Measurements from ENCODE around the gene FARP1. TPM values are rescaled to one million over a fixed set of nuclear protein-coding genes. Genes with fewer than 3 reads are reported as not detected.

Gene FARP1
- total and polyA plus RNA-seq, 2 of the 8 experiments (the other 6 are each of a cell fraction or from before 2014, with no cell fraction given), result 24.7 to 104 TPM

DNA sequence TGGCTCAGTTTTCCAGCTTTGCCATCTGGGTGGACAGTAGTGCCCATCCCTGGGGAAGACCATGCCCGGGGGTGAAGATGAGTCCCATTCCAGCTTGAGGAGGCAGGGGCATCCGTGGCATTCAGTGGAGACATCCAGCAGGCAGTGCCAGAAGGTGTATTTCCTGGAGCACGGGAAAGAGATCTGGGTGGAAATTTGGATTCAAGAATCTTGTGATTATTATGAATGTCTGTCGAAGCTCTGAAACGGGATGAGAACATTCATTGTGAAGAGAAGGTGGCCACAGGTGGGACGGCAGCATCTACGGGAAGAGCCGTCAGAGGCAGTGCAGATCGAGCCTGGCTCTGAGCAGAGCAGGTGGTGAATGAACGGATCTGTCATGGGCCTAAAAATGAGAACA, 201.5 kb downstream of the FARP1 start:
- Histone ChIP-seq H2BK12ac (ENCODE audit: low read depth, low read length) (no peak overlapping the region), H2BK5ac (ENCODE audit: low read depth, low read length) (no peak overlapping the region), H3K4ac (replicated peaks; ENCODE audit: insufficient read length, low read depth, low read length) (no peak overlapping the region), H3K9me3 (ENCODE audit: insufficient read depth in 2 of 2, low read depth in 1 of 2, low read length in 1 of 2) (no peaks in the 10 kb centered on the region), H3K23me2 (ENCODE audit: low read depth, low read length) (no peaks in the 10 kb centered on the region), H3K79me1 (ENCODE audit: low read depth, low read length) (no peaks in the 10 kb centered on the region; the same call in 1 of the 2 replicates), H2BK120ac (replicated peaks; ENCODE audit: low read depth, low read length) (no peak overlapping the region), H3K36me3 (ENCODE audit: control insufficient read depth in 2 of 4, insufficient read depth in 4 of 4, low read length in 3 of 4) (no peaks in the 10 kb centered on the region), H3K4me1 (replicated peaks in 1 of 4; ENCODE audit: control insufficient read depth in 3 of 4, insufficient read depth in 4 of 4, low read length in 3 of 4) (peaks cover 0 to 3% (median 0%) of the 10 kb centered on the region in 4 experiments; a peak in 3 of 7 replicates), H2AFZ (ENCODE audit: low read length) (no peak overlapping the region), H4K5ac (ENCODE audit: insufficient read length, low read depth, low read length) (no peak overlapping the region), H3K4me2 (ENCODE audit: insufficient read depth in 1 of 2, low read depth in 2 of 2, low read length in 2 of 2) (no peak overlapping the region), H3K27ac (ENCODE audit: low read depth, low read length) (no peak overlapping the region), H3K27me3 (replicated peaks in 1 of 4; ENCODE audit: control insufficient read depth in 3 of 4, extremely low read depth in 1 of 4, insufficient read depth in 3 of 4, low read length in 3 of 4) (no peaks in the 10 kb centered on the region), H2BK20ac (ENCODE audit: low read length) (no peak overlapping the region), H2BK15ac (ENCODE audit: low read length) (no peak overlapping the region), H3K14ac (ENCODE audit: insufficient read length) (no peak overlapping the region), H3K9ac (replicated peaks in 1 of 4; ENCODE audit: extremely low read depth in 1 of 4, low read depth in 3 of 4, low read length in 3 of 4) (no peak overlapping the region), H4K20me1 (replicated peaks in 1 of 2; ENCODE audit: control insufficient read depth in 1 of 2, insufficient read depth in 2 of 2, low read length in 2 of 2) (peaks cover 0 to 2% of the 10 kb centered on the region in 2 experiments), H3K23ac (ENCODE audit: insufficient read length) (no peak overlapping the region), H4K8ac (ENCODE audit: extremely low read depth, insufficient read depth, low read length) (no peak overlapping the region), H3K56ac (replicated peaks; ENCODE audit: insufficient read length, low read depth, low read length) (no peak overlapping the region), H3K18ac (ENCODE audit: extremely low read depth, low read length) (no peak overlapping the region), H4K91ac (replicated peaks; ENCODE audit: insufficient read length, low read length) (no peak overlapping the region), H2AK5ac (ENCODE audit: low read depth, low read length) (no peak overlapping the region), H3K4me3 (ENCODE audit: extremely low read depth in 1 of 4, insufficient read depth in 2 of 4, low read depth in 3 of 4, low read length in 4 of 4) (no peak overlapping the region), H3K79me2 (ENCODE audit: control insufficient read depth in 1 of 2, insufficient read depth in 2 of 2, low read length in 2 of 2) (peaks cover 0 to 4% of the 10 kb centered on the region in 2 experiments; a peak in 1 of 4 replicates)
- 91% methylated on average over 10 of the region's 10 CpGs; no CpG with 5 or more reads in 1 of the 2 experiments for WGBS, 2 experiments (ENCODE audit: extremely low coverage in 1 of 2, insufficient coverage in 1 of 2, insufficient read length in 1 of 2, insufficient replicate concordance in 2 of 2, low coverage in 1 of 2, low lambda C conversion rate in 2 of 2, missing lambda C conversion rate in 1 of 2)
- ChIA-PET POLR2A (ENCODE audit: partially characterized antibody) (interaction anchor here (2.5 kb wide), 1 partner anchor 11 kb away, joined by 8 read pairs; no protein-coding TSS in a partner anchor), CTCF (ENCODE audit: partially characterized antibody) (interaction anchor here (0.7 to 2.6 kb wide), 8 partner anchors 8 to 489 kb away, joined by 3 to 15 read pairs (median 4); no protein-coding TSS in a partner anchor)
- no peak for DNase-seq (ENCODE audit: low read depth in 1 of 2, low spot score in 2 of 2)
- no peak for FAIRE-seq
- no peak for TF ChIP-seq RFX5 (IDR thresholded peaks at IDR 0.05; ENCODE audit: borderline replicate concordance, low read depth, low read length)
- no peak for TF ChIP-seq FOSL1 (IDR thresholded peaks at IDR 0.05; ENCODE audit: insufficient read depth, low read depth, low read length)
- no peak for TF ChIP-seq CHD2 (IDR thresholded peaks at IDR 0.05; ENCODE audit: low read length)
- no peak for TF ChIP-seq PHF8 (conservative IDR thresholded peaks at IDR 0.05; ENCODE audit: low read depth, low read length)
- no peak for TF ChIP-seq RAD21 (IDR thresholded peaks at IDR 0.05 in 1 of 2, conservative IDR thresholded peaks at IDR 0.05 in 1 of 2; ENCODE audit: low read depth in 2 of 2, low read length in 2 of 2)
- no peak for TF ChIP-seq NRF1 (IDR thresholded peaks at IDR 0.05; ENCODE audit: low read depth, low read length)
- TF ChIP-seq TAF7 (optimal IDR thresholded peaks at IDR 0.05; ENCODE audit: borderline replicate concordance, low read depth, low read length), result no peak
- no peak for TF ChIP-seq KDM1A (IDR thresholded peaks at IDR 0.05; ENCODE audit: borderline replicate concordance, low read length)
- TF ChIP-seq CTBP2 (IDR thresholded peaks at IDR 0.05; ENCODE audit: borderline replicate concordance, insufficient read depth, insufficient read length, low read length), result no peak
- no peak for TF ChIP-seq RBBP5 (IDR thresholded peaks at IDR 0.05; ENCODE audit: borderline replicate concordance, low read depth, low read length)
- TF ChIP-seq SAP30 (IDR thresholded peaks at IDR 0.05; ENCODE audit: insufficient read depth, insufficient replicate concordance, low read length), result no peak
- TF ChIP-seq SP4 (IDR thresholded peaks at IDR 0.05; ENCODE audit: low read length), result no peak
- no peak for TF ChIP-seq ASH2L (IDR thresholded peaks at IDR 0.05; ENCODE audit: low read length)

Measured in H1 (cell line).